Caco-2 (cell line): ENCODE measurements around the gene PMFBP1. TPM values are rescaled to one million over a fixed set of nuclear protein-coding genes. Genes with fewer than 3 reads are reported as not detected.

Experiments
- BruUV-seq: library from RNA; stranded (reverse); fragments of 400-500 nt; replicated peaks from 2 replicates; lab custom pipeline; 2021; lab: Mats Ljungman, UMichigan
- CTCF ChIA-PET: fragments of 300-600 bp; sonication (Branson Sonifier 250); formaldehyde crosslinking; loops from one replicate; lab custom pipeline; 2022; ENCODE audit warnings: antibody characterized with exemption; lab: Charles Lee
- POLR2A ChIA-PET: fragments of 300-600 bp; sonication (Branson Sonifier 250); formaldehyde crosslinking; loops from one replicate; lab custom pipeline; 2022; ENCODE audit warnings: antibody characterized with exemption; lab: Charles Lee
- DNase-seq, 2 experiments: peaks; one replicate each; pipeline versions ENCODE4 v3.0.0 to v3.0.0-alpha.2; 2020 to 2022
- H3K27me3 ChIP-seq: replicated peaks from 2 replicates; pipeline ENCODE4 v1.6.0; 2011; ENCODE audit warnings: low read length; ENCODE audit not compliant: control insufficient read depth, insufficient read depth
- H3K36me3 ChIP-seq: 2 replicates; pipeline ENCODE4 v1.5.1; 2011; ENCODE audit warnings: low read length; ENCODE audit not compliant: control insufficient read depth, insufficient read depth
- H3K4me1 ChIP-seq: fragments of 250-450 bp; sonication (Bioruptor Pico); 2 replicates; pipeline ENCODE4 v1.5.1; 2020; ENCODE audit warnings: mild to moderate bottlenecking
- H3K4me3 ChIP-seq: 2 replicates; pipeline ENCODE4 v1.5.1; 2011; ENCODE audit warnings: low read depth, mild to moderate bottlenecking, control low read depth, low read length
- H3K9me3 ChIP-seq: fragments of 250-450 bp; sonication (Bioruptor Pico); 2 replicates; pipeline ENCODE4 v1.5.1; 2020; ENCODE audit warnings: mild to moderate bottlenecking, moderate library complexity
- H3K27ac Mint-ChIP-seq: one replicate; pipeline ENCODE4 v1.8.0; 2022; ENCODE audit warnings: mixed read lengths; ENCODE audit not compliant: unreplicated experiment
- H3K27me3 Mint-ChIP-seq: one replicate; pipeline ENCODE4 v1.8.0; 2022; ENCODE audit warnings: mixed read lengths; ENCODE audit not compliant: insufficient read depth, unreplicated experiment
- H3K36me3 Mint-ChIP-seq: one replicate; pipeline ENCODE4 v1.8.0; 2022; ENCODE audit warnings: mild to moderate bottlenecking, mixed read lengths; ENCODE audit not compliant: insufficient read depth, unreplicated experiment
- H3K4me1 Mint-ChIP-seq: one replicate; pipeline ENCODE4 v1.8.0; 2022; ENCODE audit warnings: low read depth, mixed read lengths; ENCODE audit not compliant: unreplicated experiment
- H3K4me3 Mint-ChIP-seq: one replicate; pipeline ENCODE4 v1.8.0; 2022; ENCODE audit warnings: mild to moderate bottlenecking, moderate library complexity, mixed read lengths; ENCODE audit not compliant: unreplicated experiment
- H3K9me3 Mint-ChIP-seq: one replicate; pipeline ENCODE4 v1.8.0; 2022; ENCODE audit warnings: mixed read lengths; ENCODE audit not compliant: unreplicated experiment
- CTCF ChIP-seq, 2 experiments: fragments of 200-600 bp in 1 of 2; IDR thresholded peaks; 1 replicate in 1 of 2; 2 replicates in 1 of 2; pipeline versions ENCODE4 v1.5.1 to v1.8.0; 2011 to 2022; ENCODE audit warnings: antibody characterized with exemption in 1 of 2, control low read depth in 1 of 2, inconsistent platforms in 1 of 2, low read depth in 1 of 2, low read length in 1 of 2, mild to moderate bottlenecking in 1 of 2, moderate library complexity in 1 of 2; ENCODE audit not compliant: insufficient read depth in 1 of 2, severe bottlenecking in 1 of 2, unreplicated experiment in 1 of 2
- intact Hi-C: fragments of 100-400 bp; cut with micrococcal nuclease; formaldehyde crosslinking; loops from one replicate; pipeline ENCODE4 v1.10.0; 2022; ENCODE audit not compliant: unreplicated experiment
- total RNA-seq: library from RNA; stranded (reverse); gene quantifications from 2 replicates; pipeline ENCODE4 v1.2.3, GENCODE V29; 2022

Gene PMFBP1
- total RNA-seq, 1 experiment from 2014 or later = 5.6 TPM

- no peak overlapping the region for H3K4me3 Mint-ChIP-seq
- ChIA-PET POLR2A (no interaction called here), CTCF (interaction anchor here (0.5 to 1.5 kb wide), 5 partner anchors 11 to 343 kb away, joined by 3 to 18 read pairs (median 5); no protein-coding TSS in a partner anchor)
- H3K36me3 Mint-ChIP-seq = no peaks in the 10 kb centered on the region
- BruUV-seq = no TSS peak
- peaks cover 4% of the 10 kb centered on the region for H3K27me3 Mint-ChIP-seq
- no peak for TF ChIP-seq CTCF (IDR thresholded peaks at IDR 0.05; ENCODE audit: insufficient read depth in 1 of 2, low read depth in 1 of 2, low read length in 1 of 2, severe bottlenecking in 1 of 2, unreplicated experiment in 1 of 2)
- intact Hi-C loops = loop anchor here (2.0 kb wide), 2 partner anchors 57 to 79 kb away; no protein-coding TSS in a partner anchor
- Histone ChIP-seq H3K4me3 (no peak overlapping the region), H3K4me1 (peaks cover 6% of the 10 kb centered on the region; the same call in 1 of the 2 replicates), H3K9me3 (no peaks in the 10 kb centered on the region), H3K36me3 (no peaks in the 10 kb centered on the region), H3K27me3 (no peaks in the 10 kb centered on the region)
- H3K9me3 Mint-ChIP-seq = no peaks in the 10 kb centered on the region
- no peak overlapping the region for H3K27ac Mint-ChIP-seq
- no peaks in the 10 kb centered on the region for H3K4me1 Mint-ChIP-seq
- DNase-seq = no peak
Measured at GRCh38 chr16:72124148-72124547, 47.8 kb downstream of the PMFBP1 start.

- Histone ChIP-seq H3K4me3 (no peak overlapping the region), H3K9me3 (no peaks in the 10 kb centered on the region), H3K36me3 (no peaks in the 10 kb centered on the region), H3K27me3 (no peaks in the 10 kb centered on the region), H3K4me1 (peaks cover 6% of the 10 kb centered on the region; the same call in 1 of the 2 replicates)
- Mint-ChIP-seq H3K27ac (no peak overlapping the region), H3K4me3 (no peak overlapping the region), H3K27me3 (no peaks in the 10 kb centered on the region), H3K4me1 (no peaks in the 10 kb centered on the region), H3K9me3 (no peaks in the 10 kb centered on the region), H3K36me3 (no peaks in the 10 kb centered on the region)
- no peak for DNase-seq
- BruUV-seq = no TSS peak
- POLR2A ChIA-PET = no interaction called here
- intact Hi-C loops = no loop called here
- no peak for TF ChIP-seq CTCF (IDR thresholded peaks at IDR 0.05; ENCODE audit: insufficient read depth in 1 of 2, low read depth in 1 of 2, low read length in 1 of 2, severe bottlenecking in 1 of 2, unreplicated experiment in 1 of 2)
- CTCF ChIA-PET = no interaction called here
Measured at GRCh38 chr16:72123426-72123825, 48.5 kb downstream of the PMFBP1 start.

- Histone ChIP-seq H3K4me1 (peaks cover 6% of the 10 kb centered on the region; the same call in 1 of the 2 replicates), H3K27me3 (no peaks in the 10 kb centered on the region), H3K4me3 (no peak overlapping the region), H3K9me3 (no peaks in the 10 kb centered on the region), H3K36me3 (no peaks in the 10 kb centered on the region)
- Mint-ChIP-seq H3K9me3 (no peaks in the 10 kb centered on the region), H3K27me3 (no peaks in the 10 kb centered on the region), H3K4me3 (no peak overlapping the region), H3K4me1 (no peaks in the 10 kb centered on the region), H3K36me3 (no peaks in the 10 kb centered on the region), H3K27ac (no peak overlapping the region)
- no TSS peak for BruUV-seq
- POLR2A ChIA-PET = no interaction called here
- DNase-seq = no peak
- CTCF ChIA-PET = no interaction called here
- intact Hi-C loops = no loop called here
- TF ChIP-seq CTCF (IDR thresholded peaks at IDR 0.05; ENCODE audit: insufficient read depth in 1 of 2, low read depth in 1 of 2, low read length in 1 of 2, severe bottlenecking in 1 of 2, unreplicated experiment in 1 of 2) = no peak
Measured at GRCh38 chr16:72122916-72123315, 49.0 kb downstream of the PMFBP1 start.
